Ishikawa (cell line): ENCODE measurements around the gene ARHGEF28.

ENCODE experiments used
- CREB1 ChIP-seq: IDR thresholded peaks from 2 replicates; pipeline ENCODE4 v1.6.1; 2012; ENCODE audit warnings: low read depth
- EGR1 ChIP-seq: IDR thresholded peaks from 2 replicates; pipeline ENCODE4 v1.6.1; 2012
- EP300 ChIP-seq: IDR thresholded peaks from 2 replicates; pipeline ENCODE4 v1.6.1; 2012; ENCODE audit warnings: borderline replicate concordance
- FOXM1 ChIP-seq: IDR thresholded peaks from 2 replicates; pipeline ENCODE4 v1.6.1; 2012; ENCODE audit warnings: low read depth, borderline replicate concordance
- MAX ChIP-seq: IDR thresholded peaks from 2 replicates; pipeline ENCODE4 v1.6.1; 2012
- NFIC ChIP-seq: IDR thresholded peaks from 2 replicates; pipeline ENCODE4 v1.6.1; 2012
- RAD21 ChIP-seq: IDR thresholded peaks from 2 replicates; pipeline ENCODE4 v1.6.1; 2012; ENCODE audit warnings: low read depth
- REST ChIP-seq: IDR thresholded peaks from 2 replicates; pipeline ENCODE4 v1.6.1; 2012; ENCODE audit warnings: low read depth, mild to moderate bottlenecking
- TAF1 ChIP-seq: IDR thresholded peaks from 2 replicates; pipeline ENCODE4 v1.6.1; 2012; ENCODE audit warnings: low read depth, mild to moderate bottlenecking
- TCF12 ChIP-seq: IDR thresholded peaks from 2 replicates; pipeline ENCODE4 v1.6.1; 2012; ENCODE audit warnings: low read depth
- USF1 ChIP-seq: IDR thresholded peaks from 2 replicates; pipeline ENCODE4 v1.6.1; 2012
- YY1 ChIP-seq: IDR thresholded peaks from 2 replicates; pipeline ENCODE4 v1.6.1; 2012; ENCODE audit warnings: low read depth

- TF ChIP-seq RAD21 = no peak
- TF ChIP-seq EP300 = no peak
- TF ChIP-seq TCF12 = no peak
- TF ChIP-seq YY1 = no peak
- no peak for TF ChIP-seq TAF1
- TF ChIP-seq MAX = no peak
- TF ChIP-seq NFIC = no peak
- no peak for TF ChIP-seq USF1
- TF ChIP-seq REST = no peak
- no peak for TF ChIP-seq FOXM1
- TF ChIP-seq CREB1 = no peak
- no peak for TF ChIP-seq EGR1
Measured at GRCh38 chr5:73883646-73884045, 257.6 kb downstream of the ARHGEF28 start.
